Prostate gland (tissue), 2 donors: ENCODE data around the gene CAB39L. TPM values are rescaled to one million over a fixed set of nuclear protein-coding genes. Genes with fewer than 3 reads are reported as not detected.

Experiments used
- DNase-seq: peaks from one replicate; pipeline ENCODE4 v3.0.0-alpha.2; 2019; ENCODE audit warnings: low spot score
- H3K27ac ChIP-seq, 2 donors: fragments of 200-600 bp; sonication (generic); 2 replicates each; pipeline ENCODE4 v1.5.1; 2017 to 2019
- H3K27me3 ChIP-seq: fragments of 200-600 bp; sonication (generic); replicated peaks from 2 replicates; pipeline ENCODE4 v1.5.1; 2019; ENCODE audit not compliant: insufficient read depth
- H3K36me3 ChIP-seq, 2 donors: fragments of 200-600 bp; sonication (generic); 1 replicate in 1 of 2; 2 replicates in 1 of 2; pipeline versions ENCODE4 v1.5.1 to v1.8.1; 2017 to 2019
- H3K4me1 ChIP-seq: fragments of 200-600 bp; sonication (generic); replicated peaks from 2 replicates; pipeline ENCODE4 v1.5.1; 2019
- H3K4me3 ChIP-seq, 2 donors: fragments of 200-600 bp; sonication (generic); 2 replicates each; pipeline ENCODE4 v1.5.1; 2017 to 2019
- H3K9me3 ChIP-seq: fragments of 200-600 bp; sonication (generic); 2 replicates; pipeline ENCODE4 v1.5.1; 2017
- CTCF ChIP-seq, 4 experiments: fragments of 200-600 bp in 2 of 4; fragments of 450-650 bp in 2 of 4; sonication (generic) in 2 of 4; IDR thresholded peaks; 1 replicate in 3 of 4; 2 replicates in 1 of 4; pipeline ENCODE4 v1.5.1; 2016 to 2019; ENCODE audit warnings: antibody characterized with exemption in 4 of 4, mild to moderate bottlenecking in 2 of 4, moderate library complexity in 2 of 4
- POLR2A ChIP-seq: fragments of 450-650 bp; IDR thresholded peaks from one replicate; pipeline ENCODE4 v1.6.1; 2016; ENCODE audit warnings: antibody characterized with exemption, mild to moderate bottlenecking
- POLR2AphosphoS5 ChIP-seq: sonication (generic); formaldehyde crosslinking; IDR thresholded peaks from one replicate; pipeline ENCODE4 v1.6.1; 2017; ENCODE audit warnings: antibody characterized with exemption
- WGBS: methylation state at CpG from one replicate; pipeline ENCODE4 v1.1.5; 2018; 5-methylcytosine and 5-hydroxymethylcytosine counted together
- intact Hi-C: fragments of 100-400 bp; cut with DNase I; formaldehyde crosslinking; loops from one replicate; pipeline ENCODE4 v1.14.2; 2022
- total RNA-seq, 2 donors: library from RNA; depleted of rRNA; stranded (reverse); fragments of >200 nt; gene quantifications; one replicate each; pipeline ENCODE4 v1.1.0, GENCODE V29; 2016

Gene CAB39L
- total RNA-seq, 2 donors from 2014 or later: 43.9 to 96.5 TPM

- Histone ChIP-seq H3K27me3 (no peaks in the 10 kb centered on the region), H3K9me3 (no peaks in the 10 kb centered on the region), H3K4me1 (peaks cover 2% of the 10 kb centered on the region), H3K27ac (no peak overlapping the region), H3K36me3 (no peaks in the 10 kb centered on the region), H3K4me3 (no peak overlapping the region)
- no peak for DNase-seq
- WGBS: 96% methylated on average over 2 of the region's 2 CpGs
- intact Hi-C loops: no loop called here
- no peak for TF ChIP-seq POLR2A
- TF ChIP-seq POLR2AphosphoS5: no peak
- no peak for TF ChIP-seq CTCF (IDR thresholded peaks at IDR 0.05)
Measured at GRCh38 chr13:49386664-49387063, 57.2 kb downstream of the CAB39L start.

- H3K27ac ChIP-seq: no peak overlapping the region
- TF ChIP-seq CTCF (IDR thresholded peaks at IDR 0.05) (no peak), POLR2AphosphoS5 (no peak), POLR2A (no peak)
- H3K4me1 ChIP-seq: peaks cover 5% of the 10 kb centered on the region
- no peak for DNase-seq
- no peaks in the 10 kb centered on the region for H3K36me3 ChIP-seq
- no peaks in the 10 kb centered on the region for H3K9me3 ChIP-seq
- 47% methylated on average over 3 of the region's 3 CpGs for WGBS
- H3K4me3 ChIP-seq: no peak overlapping the region
- intact Hi-C loops: no loop called here
- no peaks in the 10 kb centered on the region for H3K27me3 ChIP-seq
Measured at GRCh38 chr13:49376121-49376520, 67.7 kb downstream of the CAB39L start.

- TF ChIP-seq CTCF (IDR thresholded peaks at IDR 0.05) (no peak), POLR2A (no peak), POLR2AphosphoS5 (no peak)
- 42% methylated on average over 4 of the region's 4 CpGs for WGBS
Measured at GRCh38 chr13:49374585-49375290, 69.1 kb downstream of the CAB39L start.

GRCh38 chr13:49373716-49374115 is 70.1 kb downstream of the CAB39L start:
- Histone ChIP-seq H3K4me3 (no peak overlapping the region), H3K4me1 (peaks cover 5% of the 10 kb centered on the region), H3K9me3 (no peaks in the 10 kb centered on the region), H3K27me3 (no peaks in the 10 kb centered on the region), H3K36me3 (no peaks in the 10 kb centered on the region), H3K27ac (peak overlapping the region in 1 of 2 donors; percentile 14)
- intact Hi-C loops: no loop called here
- TF ChIP-seq CTCF (IDR thresholded peaks at IDR 0.05) (no peak), POLR2AphosphoS5 (no peak), POLR2A (no peak)
- no peak for DNase-seq
- 76% methylated on average over 2 of the region's 2 CpGs for WGBS

More at GRCh38 chr13:49374585-49375290, 69.1 kb downstream of the CAB39L start:
- no peak overlapping the region for H3K27ac ChIP-seq
- no peak for DNase-seq
- H3K4me1 ChIP-seq: peaks cover 5% of the 10 kb centered on the region
- no peak overlapping the region for H3K4me3 ChIP-seq
- no peaks in the 10 kb centered on the region for H3K9me3 ChIP-seq
- no peaks in the 10 kb centered on the region for H3K36me3 ChIP-seq
- H3K27me3 ChIP-seq: no peaks in the 10 kb centered on the region
- intact Hi-C loops: no loop called here

GRCh38 chr13:49371943-49372613 is 71.8 kb downstream of the CAB39L start:
- 9% methylated on average over 4 of the region's 4 CpGs for WGBS
- DNase-seq: peak; percentile 21
- H3K27ac ChIP-seq: peak overlapping the region in 1 of 2 donors; percentile 14

More at GRCh38 chr13:49371943-49372613, 71.8 kb downstream of the CAB39L start:
- Histone ChIP-seq H3K27me3 (no peaks in the 10 kb centered on the region), H3K4me1 (peaks cover 5% of the 10 kb centered on the region), H3K4me3 (no peak overlapping the region), H3K36me3 (no peaks in the 10 kb centered on the region), H3K9me3 (no peaks in the 10 kb centered on the region)
- TF ChIP-seq CTCF (IDR thresholded peaks at IDR 0.05) (no peak), POLR2AphosphoS5 (peak; percentile 75), POLR2A (no peak)
- intact Hi-C loops: no loop called here
